Tibial nerve (tissue), 4 donors: ENCODE results near the gene ERI2.
"Not testable (repeated sequence)": the region's sequence is repeated elsewhere in the genome, so short reads cannot be mapped to it uniquely, and the experiment has no call there.

Experiments used
- CTCF ChIP-seq, 5 experiments: fragments of 200-600 bp in 3 of 5; fragments of 450-650 bp in 2 of 5; sonication (generic) in 3 of 5; IDR thresholded peaks; one replicate each; pipeline ENCODE4 v1.5.1; 2016 to 2019; ENCODE audit warnings: antibody characterized with exemption in 5 of 5, mild to moderate bottlenecking in 3 of 5, moderate library complexity in 2 of 5
- EP300 ChIP-seq, 2 donors: sonication (generic); formaldehyde crosslinking; IDR thresholded peaks; one replicate each; pipeline ENCODE4 v1.6.1; 2017; ENCODE audit warnings: antibody characterized with exemption in 2 of 2, mild to moderate bottlenecking in 1 of 2

- not testable (repeated sequence) for TF ChIP-seq CTCF, EP300 (IDR thresholded peaks at IDR 0.05)
Observed at GRCh38 chr16:20764448-20764847, 41.8 kb downstream of the ERI2 start.
